Activated T-cell treated with anti-CD3 and anti-CD28 coated beads for 4 hours (primary cell): Measurements from ENCODE around the gene CREB5.

Source experiments
- DNase-seq: peaks from one replicate; pipeline ENCODE4 v3.0.0-alpha.2; 2020

The CREB5 gene

DNA sequence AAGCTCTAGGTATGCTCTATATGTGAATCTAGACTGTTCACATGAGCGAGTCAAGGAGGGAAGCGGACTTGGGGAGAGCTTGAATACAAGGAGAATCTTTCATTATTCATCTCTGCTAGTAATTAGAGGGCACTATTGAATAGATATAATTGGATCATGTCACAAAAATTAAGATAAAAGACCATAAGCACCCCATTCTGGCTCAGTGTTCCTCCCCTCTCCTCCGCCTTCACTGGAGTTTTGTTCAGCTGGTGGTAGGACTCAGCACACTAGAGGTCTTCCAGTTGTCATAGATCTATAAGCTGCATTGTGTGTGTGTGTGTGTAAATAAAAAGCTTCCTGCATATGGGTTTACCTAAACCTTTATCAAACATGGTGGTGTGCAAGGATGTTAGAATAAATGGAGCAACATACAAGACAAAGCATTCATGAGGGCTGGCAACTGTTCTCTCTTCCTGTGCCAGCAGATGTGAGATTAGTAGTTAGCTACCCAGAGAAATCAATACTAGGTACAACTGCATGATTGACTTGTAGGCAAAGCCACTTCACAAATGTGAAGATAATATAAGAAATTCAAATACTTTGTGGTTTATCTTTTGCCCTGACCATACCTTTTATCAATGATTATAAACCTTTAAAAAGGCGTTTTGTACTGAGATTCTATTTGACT, 142.6 kb downstream of the CREB5 start:
- DNase-seq, result no peak

DNA sequence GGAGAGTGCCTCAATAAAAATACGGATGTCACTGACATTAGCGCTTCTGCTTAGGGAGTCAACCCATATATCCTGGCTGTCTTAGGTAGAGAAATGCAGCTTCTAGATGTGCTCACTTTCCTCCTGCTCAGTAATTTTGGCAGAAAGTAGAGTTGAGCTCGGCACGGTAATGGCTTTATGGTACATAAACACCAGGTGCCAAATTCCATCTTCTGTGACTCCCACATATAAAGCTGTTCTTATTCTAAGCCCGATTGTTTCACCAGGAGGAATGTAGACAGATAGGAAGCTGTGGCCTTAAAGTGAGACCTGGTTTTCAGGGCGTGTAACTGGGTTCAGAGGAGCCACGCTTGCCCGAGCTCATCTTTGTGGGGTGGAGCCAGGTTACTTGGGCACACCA, 143.7 kb downstream of the CREB5 start:
- DNase-seq, result no peak

DNA sequence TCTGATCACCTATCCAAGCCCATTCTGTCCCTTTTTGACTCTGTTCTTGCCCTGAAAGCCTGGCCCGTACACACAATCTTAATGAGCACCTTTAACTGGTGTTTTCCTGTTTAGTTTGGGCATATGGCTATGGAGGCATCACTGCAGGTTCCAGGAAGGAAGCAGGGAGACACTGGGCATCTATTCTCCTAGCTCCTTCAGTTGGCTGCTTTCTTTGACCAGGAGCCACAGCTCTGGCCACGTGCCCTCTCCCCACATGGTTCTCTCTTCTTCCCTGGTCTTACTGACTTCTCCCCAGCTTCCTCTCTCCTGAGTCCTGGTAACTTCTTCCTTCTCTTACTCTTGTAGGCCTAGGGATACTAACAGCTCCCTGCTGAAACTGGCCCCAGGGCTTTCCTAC, 144.4 kb downstream of the CREB5 start:
- no peak for DNase-seq

DNA sequence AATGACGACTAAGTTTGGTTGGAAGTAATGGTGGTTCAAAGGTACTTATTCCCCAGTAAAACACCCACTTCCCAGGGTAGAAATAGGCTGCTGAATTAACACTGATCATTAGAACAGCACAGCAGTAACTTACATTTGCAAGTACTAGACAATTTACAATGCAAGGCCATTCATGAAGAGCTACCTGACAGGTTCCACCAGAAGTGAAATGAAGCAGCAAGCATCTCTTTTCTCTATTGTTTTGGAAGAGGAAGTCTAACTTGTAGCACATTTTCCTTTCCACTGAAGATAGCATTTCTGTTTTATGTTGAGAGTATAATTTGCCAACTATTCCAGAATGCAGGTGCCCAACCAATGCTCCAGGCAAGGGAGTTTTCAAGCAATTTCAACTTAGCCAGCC, 145.9 kb downstream of the CREB5 start:
- no peak for DNase-seq

DNA sequence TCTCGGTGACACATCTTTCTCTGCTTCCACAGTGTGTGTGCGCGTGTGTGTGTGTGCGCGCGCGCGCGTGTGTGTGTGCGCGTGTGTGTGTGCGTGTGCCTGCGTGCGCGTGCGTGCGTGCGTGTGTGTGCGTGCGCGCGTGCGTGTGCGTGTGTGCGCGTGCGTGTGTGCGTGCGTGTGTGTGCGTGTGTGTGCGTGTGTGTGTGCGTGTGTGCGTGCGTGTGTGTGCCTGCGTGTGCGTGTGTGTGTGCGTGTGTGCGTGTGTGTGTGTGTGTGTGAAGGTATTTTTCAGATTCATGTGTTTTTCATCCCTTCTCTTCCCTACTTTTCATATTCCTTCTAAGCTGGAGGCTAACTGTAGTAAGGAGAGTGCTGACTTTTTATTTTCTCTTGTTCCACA, 148.4 kb downstream of the CREB5 start:
- no peak for DNase-seq

DNA sequence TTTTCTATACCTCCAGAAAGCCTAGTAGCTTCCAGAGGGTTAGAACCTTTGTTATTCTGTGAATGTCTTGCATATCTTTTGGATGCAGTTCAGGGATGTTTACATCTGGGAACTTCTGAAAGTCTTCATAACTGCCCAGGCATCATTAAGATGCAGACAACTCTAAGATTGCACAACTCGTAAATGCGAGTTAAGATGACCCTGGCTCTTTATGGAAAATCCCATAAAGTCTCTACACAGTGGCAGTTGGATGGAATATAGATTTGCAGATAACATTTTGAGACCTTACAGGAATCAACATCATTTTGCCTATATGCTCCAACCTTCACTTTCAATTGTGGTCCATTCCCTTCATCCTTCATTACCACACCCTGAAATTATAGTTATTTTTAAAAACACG, 151.7 kb downstream of the CREB5 start:
- DNase-seq, result no peak

DNA sequence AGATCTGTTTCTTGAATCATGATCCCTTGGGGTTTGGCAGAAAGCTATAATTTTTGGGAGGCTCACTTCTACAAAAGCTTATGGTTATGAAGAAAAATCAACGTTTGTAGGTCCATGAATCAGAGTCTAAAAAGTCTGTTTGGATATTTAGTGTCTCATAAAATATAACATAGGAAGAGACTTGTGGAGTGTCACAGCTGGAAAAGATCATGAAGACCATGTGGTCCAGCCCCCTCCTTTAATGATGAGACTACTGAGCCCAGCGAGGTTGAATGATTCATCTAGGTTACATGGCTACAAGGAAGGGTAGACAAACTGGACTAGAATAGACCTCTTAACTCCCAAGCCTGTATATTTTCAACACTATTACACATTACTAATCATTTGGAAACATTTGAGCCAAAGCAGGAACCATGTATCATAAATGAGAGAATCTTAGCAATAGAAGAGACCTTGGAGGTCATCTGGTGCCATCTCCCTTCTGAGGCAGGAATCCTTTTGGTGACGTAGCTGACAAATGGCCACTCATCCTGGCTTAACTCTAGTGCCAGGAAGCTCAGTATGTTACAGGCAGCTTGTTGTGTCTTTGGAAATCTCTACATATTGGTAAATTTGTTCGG, 152.5 kb downstream of the CREB5 start:
- no peak for DNase-seq

DNA sequence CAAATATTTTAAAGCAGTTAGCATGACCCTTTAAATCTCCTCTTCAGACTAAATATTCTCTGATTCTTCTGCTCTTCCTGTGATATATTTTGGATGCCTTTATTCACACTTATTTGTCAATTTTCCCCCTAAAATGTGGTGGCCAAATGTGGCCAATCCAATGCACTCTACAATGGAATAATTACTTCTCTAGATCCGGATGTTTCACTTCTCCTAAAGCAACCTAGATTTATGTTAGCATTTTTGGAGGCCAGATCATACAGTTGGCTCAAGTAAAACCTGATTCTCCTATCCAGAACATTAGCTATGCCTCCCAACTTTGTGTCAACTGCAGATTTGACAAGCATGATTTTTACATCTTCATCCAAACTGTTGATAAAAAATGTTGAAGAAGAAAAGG, 153.7 kb downstream of the CREB5 start:
- DNase-seq, result no peak

DNA sequence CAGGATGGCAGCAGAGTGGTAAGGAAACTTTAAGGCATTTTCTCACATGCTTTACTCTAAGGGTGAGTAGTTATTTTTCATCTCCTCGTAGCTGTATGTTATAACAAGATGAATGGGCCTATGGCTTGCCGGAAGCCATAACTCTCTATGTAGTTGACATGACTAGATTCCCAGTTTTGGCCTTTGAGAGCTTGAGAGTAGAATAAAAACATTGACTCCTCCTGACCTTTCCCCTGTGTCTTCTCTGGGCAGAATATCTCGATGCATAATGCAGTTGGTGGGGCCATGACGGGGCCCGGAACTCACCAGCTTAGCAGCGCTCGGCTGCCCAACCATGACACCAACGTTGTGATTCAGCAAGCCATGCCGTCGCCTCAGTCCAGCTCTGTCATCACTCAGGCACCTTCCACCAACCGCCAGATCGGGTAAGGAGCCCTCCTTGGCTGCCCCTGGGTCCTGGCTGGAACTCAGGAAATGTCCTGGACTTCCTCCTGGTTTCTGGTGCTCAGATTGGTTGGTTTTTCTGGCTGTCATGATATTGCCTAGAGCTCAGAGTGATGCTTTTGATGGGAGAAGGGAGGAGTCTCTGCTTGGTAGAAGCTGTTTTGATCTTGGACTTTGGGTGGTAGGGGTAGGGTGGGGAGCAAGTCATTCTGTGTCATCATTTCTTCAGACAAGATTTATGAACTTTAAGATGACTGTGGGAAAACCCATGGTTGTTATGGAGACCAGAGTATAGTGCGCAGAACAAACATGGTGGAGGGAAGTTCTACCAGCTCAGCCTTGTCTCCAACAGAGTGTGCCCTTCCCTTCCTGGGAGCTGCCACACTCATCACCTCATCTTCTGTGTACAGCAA, 158.0 kb downstream of the CREB5 start:
- no peak for DNase-seq

DNA sequence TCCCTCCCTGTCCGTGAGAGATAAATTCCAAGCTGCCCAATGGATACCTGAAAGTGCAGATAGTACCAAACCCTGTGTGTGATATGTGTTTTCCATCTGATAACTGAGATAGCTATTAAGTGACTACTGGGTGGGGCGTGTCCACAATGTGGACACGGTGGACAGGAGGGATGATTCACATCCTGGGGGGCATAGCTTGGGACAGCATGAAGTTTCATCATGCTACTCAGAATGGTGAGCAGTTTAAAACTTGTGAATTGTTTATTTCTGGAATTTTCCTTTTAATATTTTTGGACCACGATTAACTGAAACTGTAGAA, 158.6 kb downstream of the CREB5 start:
- DNase-seq, result no peak

DNA sequence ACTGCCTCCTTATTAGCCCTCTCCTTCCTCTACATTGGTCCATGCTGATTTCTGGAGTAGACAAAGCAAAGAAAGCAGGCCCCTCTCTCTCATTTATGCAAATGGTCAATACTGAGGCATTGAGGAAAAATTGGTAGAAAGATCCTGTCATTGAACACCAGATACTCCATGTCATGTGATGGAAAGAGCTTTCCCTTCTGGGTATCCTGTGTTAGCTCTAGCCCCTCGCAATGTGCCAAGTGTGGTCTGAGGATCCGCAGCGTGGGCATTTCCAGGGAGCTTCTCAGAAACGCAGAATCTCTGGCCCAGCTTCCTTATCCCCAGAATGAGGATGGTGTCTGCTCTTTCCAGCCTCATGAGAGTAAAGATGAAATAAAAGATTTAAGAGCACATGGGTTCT, 159.1 kb downstream of the CREB5 start:
- no peak for DNase-seq

DNA sequence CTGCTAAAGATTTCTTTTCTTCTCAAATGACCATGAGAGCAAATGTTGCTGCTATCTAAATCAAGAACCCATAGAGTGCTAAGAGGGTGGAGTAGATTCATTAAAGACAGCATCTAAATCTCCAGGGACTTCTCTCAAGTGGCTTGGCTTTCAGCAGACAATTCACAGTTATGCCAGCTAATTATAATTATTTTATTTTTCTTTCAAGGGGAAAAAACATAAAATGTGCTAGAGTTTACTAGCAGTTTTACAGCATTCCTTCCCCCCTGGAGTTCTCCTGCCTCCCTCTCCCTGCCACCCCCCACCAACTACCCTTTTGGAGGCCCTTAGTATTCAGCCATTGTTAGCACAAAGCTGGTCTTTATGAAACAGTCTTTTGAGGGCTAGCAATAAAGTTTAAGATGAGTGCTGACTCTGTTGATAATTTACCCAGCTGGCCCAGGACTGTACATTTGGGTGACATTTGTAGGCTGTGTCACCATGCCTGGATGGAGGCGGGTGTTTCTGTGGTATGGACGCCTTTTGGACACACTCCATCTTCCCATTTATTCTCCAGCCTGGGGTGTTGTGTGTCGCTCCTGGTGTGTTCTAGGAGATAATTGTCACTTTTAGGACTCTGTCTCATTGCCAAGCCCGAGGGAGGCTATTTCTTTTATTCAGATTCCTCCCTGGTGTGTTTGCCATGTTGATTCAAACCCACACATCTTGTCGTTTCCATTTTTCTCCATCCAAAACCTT, 160.2 kb downstream of the CREB5 start:
- no peak for DNase-seq

DNA sequence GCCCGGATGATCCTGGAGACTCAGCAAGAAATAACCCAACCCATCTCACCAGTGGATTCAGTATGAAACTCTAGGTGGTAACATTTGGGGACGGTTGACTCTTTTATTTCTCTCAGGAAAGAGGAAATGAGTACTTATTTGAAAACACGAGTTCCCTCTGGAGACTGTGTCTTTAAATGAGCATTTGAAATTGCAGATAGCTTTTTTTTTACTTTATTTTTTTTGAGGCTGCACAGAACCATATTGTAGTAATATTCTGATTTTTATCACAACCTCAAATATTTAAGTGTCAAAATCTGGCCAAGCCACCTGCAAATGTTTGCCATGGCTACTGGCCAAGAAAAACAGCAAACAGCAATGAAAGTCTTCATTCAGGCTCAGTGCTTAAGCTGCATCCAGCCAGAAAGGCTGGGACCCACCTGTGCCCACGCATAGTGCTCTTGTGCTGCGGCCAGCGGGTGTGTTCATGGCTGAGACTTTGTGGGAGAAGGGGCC, 160.8 kb downstream of the CREB5 start:
- DNase-seq, result no peak

DNA sequence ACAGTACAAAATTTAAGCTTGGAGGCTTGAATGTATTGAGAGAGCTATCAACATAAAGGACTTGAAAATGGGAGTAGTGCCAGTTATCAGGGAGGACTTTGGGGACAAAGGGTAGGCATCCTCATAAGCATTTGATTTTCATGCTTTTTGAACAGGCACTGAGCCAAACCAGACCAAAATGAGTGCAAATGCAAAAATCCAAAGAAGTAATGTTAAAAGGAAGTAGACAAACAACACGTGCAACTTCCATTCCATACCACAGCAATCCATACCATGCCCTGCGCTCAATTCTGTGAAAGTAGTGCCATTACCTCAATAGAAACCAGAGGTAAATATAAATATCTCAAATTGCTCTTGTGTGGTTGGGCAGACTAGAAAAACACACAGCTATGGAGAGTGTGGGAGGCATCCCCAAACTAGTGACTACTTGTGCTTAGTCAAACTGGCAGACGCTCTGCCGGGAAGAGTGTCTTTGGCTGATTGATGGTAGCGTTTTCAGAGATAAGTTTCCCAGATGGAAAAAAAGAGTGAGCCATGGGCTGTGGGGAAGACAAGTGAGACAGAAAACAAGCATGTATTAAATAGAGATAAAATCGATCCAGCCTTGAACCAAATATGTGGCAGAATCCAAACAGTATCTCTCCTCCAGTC, 161.5 kb downstream of the CREB5 start:
- no peak for DNase-seq

DNA sequence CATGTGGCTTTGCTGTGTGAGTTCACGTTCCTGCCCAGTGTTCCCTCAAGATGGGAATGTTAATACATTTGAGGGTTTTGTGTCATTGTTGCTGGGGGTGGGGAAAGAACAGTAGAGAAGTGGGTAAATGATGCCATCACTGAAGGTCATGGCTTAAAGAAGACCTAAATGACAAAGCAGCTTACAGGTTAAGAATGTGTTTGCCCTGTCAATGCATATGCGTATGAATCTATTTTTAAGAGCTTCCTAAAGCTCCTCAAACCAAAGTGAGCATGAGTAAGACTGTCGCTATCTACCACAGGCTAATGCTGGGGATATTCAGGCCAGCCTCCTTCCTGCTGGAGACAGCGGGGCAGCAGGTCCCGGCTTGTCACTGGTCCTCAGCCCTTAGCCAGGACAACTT, 162.9 kb downstream of the CREB5 start:
- DNase-seq, result no peak

DNA sequence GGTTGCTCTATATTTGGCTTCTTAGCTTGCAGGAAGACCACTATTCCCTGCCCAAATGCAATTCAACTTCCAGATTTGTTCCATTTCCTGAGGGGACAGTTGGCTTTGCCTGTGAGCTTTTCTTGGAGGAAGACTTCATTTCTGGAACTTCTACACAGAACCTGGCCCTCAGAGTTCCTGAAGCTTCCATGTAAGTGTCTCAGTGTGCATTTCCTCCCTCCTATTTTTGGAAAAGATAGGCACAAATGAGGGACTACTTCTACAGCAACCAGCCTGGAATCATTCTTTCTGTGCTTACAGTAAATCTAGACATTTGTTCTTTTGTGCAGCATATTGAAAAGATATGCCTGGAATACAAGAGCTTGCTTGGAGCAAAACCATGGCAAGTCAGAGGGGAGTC, 164.3 kb downstream of the CREB5 start:
- no peak for DNase-seq

DNA sequence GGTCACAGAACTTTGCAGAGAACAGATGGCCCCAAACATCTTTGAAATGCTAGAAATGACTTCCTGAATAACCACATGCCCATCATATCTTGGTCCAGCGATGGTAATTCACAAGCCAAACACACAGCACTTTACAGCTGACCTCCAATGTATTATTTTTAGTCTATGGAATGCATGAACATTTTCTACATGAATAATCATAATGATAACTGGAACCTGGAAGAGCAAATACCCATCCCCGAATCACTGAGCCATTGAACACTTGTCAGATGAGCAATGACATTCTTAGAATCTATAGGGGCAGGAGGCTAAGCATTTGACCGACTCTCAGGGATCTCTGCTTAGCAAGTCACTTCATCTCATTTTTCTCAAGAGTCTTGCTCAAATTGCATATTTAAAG, 167.3 kb downstream of the CREB5 start:
- DNase-seq, result no peak

DNA sequence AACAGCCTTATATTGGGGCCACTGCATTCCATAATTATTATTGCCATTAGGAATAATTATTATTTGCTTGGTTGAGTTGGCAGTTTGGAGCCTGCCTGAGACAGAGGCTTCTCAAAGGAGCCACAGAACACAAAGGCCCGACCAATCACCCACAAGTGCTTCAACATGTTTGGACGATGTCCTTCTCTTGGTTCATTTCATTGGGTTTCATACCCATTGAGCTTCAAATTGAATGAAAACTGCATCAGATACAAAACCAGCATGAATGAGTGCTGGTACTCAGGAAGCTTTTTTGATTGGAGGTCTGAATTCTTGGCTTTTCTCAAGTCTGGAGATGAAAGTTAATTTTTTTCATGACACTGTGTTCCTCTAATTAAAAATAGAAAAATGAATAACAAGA, 168.3 kb downstream of the CREB5 start:
- DNase-seq, result no peak

DNA sequence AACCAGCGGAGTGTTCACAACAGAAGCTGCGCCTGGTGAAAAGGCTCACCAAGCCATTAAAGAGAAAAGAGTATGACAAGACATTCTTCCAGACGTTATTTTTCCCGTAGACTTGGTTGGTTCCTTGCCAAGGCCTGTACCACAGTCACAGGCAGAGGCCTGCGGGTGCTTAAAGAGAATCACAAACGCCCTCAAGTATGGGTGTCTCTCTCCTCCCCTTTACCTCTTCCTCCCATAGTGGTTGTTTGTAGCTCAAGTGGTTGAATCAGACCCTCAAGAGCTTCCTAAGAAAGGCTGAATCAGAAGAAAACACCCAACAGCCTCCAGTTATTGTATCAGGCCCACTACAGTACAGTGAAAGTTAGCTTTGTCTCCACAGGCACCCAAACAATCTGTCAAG, 169.0 kb downstream of the CREB5 start:
- no peak for DNase-seq

DNA sequence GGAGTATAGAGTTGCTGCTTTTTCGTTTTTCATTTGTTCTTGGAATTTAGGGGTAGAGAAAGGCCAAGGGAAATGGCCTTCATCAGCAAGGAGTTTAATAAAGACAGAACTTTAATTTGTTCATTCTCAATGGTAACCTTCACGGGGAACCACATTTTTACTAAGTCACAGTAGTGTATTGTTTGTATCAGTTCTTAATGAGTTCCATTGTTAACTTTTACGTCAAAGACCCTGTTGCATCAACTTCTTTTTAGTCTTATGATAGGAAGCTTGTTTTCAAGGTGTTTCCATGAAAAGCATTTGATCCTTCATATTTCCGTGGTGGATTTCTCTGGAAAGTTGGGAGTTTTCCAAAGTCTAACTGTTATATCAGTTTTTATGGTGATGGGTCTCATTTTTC, 169.9 kb downstream of the CREB5 start:
- no peak for DNase-seq

DNA sequence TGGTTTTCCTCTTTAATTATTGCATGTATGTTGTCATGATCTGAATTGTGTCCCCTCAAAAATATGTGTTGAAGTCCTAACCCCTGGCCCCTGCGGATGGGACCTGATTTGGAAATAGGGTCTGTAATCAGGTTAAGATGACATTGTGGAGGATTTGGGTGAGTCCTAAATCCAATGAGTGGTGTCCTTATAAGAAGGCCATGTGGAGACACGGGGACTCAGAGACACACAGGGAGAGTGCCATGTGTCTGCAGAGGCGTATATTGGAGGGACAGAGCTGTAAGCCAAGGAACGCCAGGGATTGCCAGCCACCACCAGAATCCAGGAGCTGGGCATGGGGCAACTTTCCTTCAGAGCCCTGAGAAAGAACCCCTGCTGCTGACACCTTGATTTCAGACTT, 171.9 kb downstream of the CREB5 start:
- DNase-seq, result no peak

DNA sequence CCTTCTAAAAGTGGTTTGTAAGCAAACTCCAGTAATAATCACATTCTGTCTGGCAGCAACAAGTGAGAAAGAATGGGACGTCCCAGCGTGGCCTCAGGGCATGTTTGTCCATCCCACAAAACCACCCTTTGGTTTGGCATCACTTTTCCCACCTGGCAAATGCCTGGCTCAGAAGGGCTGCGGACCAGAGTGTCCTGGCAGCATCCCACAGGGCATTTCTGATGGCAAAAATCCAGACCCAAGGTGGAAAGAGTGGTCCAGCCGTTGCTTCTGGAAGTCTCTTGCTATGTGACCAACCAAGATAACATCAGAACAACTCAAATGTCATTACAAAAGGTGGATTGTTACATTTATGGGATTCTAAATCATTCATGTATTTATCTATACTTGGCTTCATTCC, 174.4 kb downstream of the CREB5 start:
- DNase-seq, result no peak

DNA sequence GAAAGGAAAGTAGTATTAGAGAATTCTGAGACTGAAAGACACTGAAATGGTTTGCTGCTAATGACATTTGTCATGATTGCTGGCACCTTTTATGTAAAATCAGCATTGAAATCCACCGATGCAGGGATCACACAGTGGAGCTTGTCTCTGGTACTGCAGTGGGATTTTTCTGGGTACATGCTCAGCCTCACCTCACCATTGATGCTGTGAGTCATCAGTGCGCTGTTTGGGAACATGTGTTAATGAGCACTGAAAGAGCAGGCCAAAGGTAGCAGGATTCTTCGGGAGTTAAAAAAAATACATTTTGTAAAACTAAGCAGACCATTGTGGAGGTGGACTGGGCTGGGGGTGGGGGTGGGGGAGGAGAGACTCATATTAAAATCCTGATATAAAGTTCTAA, 174.9 kb downstream of the CREB5 start:
- DNase-seq, result no peak
